MCF 10A (cell line): ENCODE data around the gene MYRIP. TPM values are rescaled to one million over a fixed set of nuclear protein-coding genes. Genes with fewer than 3 reads are reported as not detected.
A peak's percentile ranks its signal among the peaks of the same experiment; 100 is the strongest.

Experiments used
- BruUV-seq: library from RNA; stranded (reverse); fragments of 400-500 nt; replicated peaks from 2 replicates; lab custom pipeline; 2021; lab: Mats Ljungman, UMichigan
- CTCF ChIA-PET: fragments of 300-600 bp; sonication (Branson Sonifier 250); formaldehyde crosslinking; extraction: SDS; loops from one replicate; lab custom pipeline; 2021; ENCODE audit warnings: antibody characterized with exemption, inconsistent platforms; lab: Yijun Ruan, JAX
- POLR2A ChIA-PET: fragments of 300-600, 350-650 bp; sonication (Branson Sonifier 250); formaldehyde crosslinking; extraction: SDS; loops from one replicate; lab custom pipeline; 2020; ENCODE audit warnings: antibody characterized with exemption, inconsistent platforms; lab: Yijun Ruan, JAX
- DNase-seq: peaks from one replicate; pipeline ENCODE4 v3.0.0-alpha.2; 2018; ENCODE audit not compliant: unreplicated experiment
- H3K27ac Mint-ChIP-seq: one replicate; pipeline ENCODE4 v1.8.0; 2022; ENCODE audit warnings: mild to moderate bottlenecking, low read depth, mixed read lengths; ENCODE audit not compliant: unreplicated experiment
- H3K27me3 Mint-ChIP-seq: one replicate; pipeline ENCODE4 v1.8.0; 2022; ENCODE audit warnings: mixed read lengths; ENCODE audit not compliant: insufficient read depth, unreplicated experiment
- H3K36me3 Mint-ChIP-seq: one replicate; pipeline ENCODE4 v1.8.0; 2022; ENCODE audit warnings: mild to moderate bottlenecking, moderate library complexity, mixed read lengths; ENCODE audit not compliant: insufficient read depth, unreplicated experiment
- H3K4me1 Mint-ChIP-seq: one replicate; pipeline ENCODE4 v1.8.0; 2022; ENCODE audit warnings: mixed read lengths; ENCODE audit not compliant: insufficient read depth, unreplicated experiment
- H3K4me3 Mint-ChIP-seq: one replicate; pipeline ENCODE4 v1.8.0; 2022; ENCODE audit warnings: mild to moderate bottlenecking, moderate library complexity, mixed read lengths; ENCODE audit not compliant: unreplicated experiment
- H3K9me3 Mint-ChIP-seq: one replicate; pipeline ENCODE4 v1.8.0; 2022; ENCODE audit warnings: mixed read lengths; ENCODE audit not compliant: unreplicated experiment
- CTCF ChIP-seq: fragments of 200-600 bp; IDR thresholded peaks from one replicate; pipeline ENCODE4 v1.8.0; 2022; ENCODE audit warnings: antibody characterized with exemption, mild to moderate bottlenecking; ENCODE audit not compliant: unreplicated experiment
- intact Hi-C: fragments of 100-400 bp; cut with micrococcal nuclease; formaldehyde crosslinking; loops from 2 replicates; pipeline ENCODE4 v1.14.1; 2022
- total RNA-seq: library from RNA; stranded (reverse); gene quantifications from 2 replicates; pipeline ENCODE4 v1.2.3, GENCODE V29; 2022

Gene MYRIP
- total RNA-seq, 1 experiment from 2014 or later, result 0.19 TPM

GRCh38 chr3:40189118-40189517 lies 379.7 kb downstream of the MYRIP start:
- Mint-ChIP-seq H3K27ac (no peak overlapping the region), H3K4me1 (peaks cover 9% of the 10 kb centered on the region), H3K9me3 (no peaks in the 10 kb centered on the region), H3K27me3 (no peaks in the 10 kb centered on the region), H3K36me3 (no peaks in the 10 kb centered on the region), H3K4me3 (no peak overlapping the region)
- BruUV-seq, result no TSS peak
- TF ChIP-seq CTCF, result no peak
- ChIA-PET CTCF (interaction anchor here (0.6 to 11.8 kb wide), 5 partner anchors 125 to 650 kb away, joined by 3 to 452 read pairs (median 4); partner anchors contain the start of gene EIF1B), POLR2A (no interaction called here)
- intact Hi-C loops, result no loop called here
- DNase-seq, result no peak

- intact Hi-C loops, result no loop called here
- H3K4me1 Mint-ChIP-seq, result peaks cover 8% of the 10 kb centered on the region
- H3K27ac Mint-ChIP-seq, result no peak overlapping the region
- no TSS peak for BruUV-seq
- ChIA-PET CTCF (interaction anchor here (0.7 to 11.8 kb wide), 8 partner anchors 9 to 520 kb away, joined by 3 to 452 read pairs (median 4); partner anchors contain the start of gene EIF1B), POLR2A (no interaction called here)
- no peak overlapping the region for H3K4me3 Mint-ChIP-seq
- no peaks in the 10 kb centered on the region for H3K36me3 Mint-ChIP-seq
- H3K27me3 Mint-ChIP-seq, result no peaks in the 10 kb centered on the region
- TF ChIP-seq CTCF, result no peak
- no peak for DNase-seq
- H3K9me3 Mint-ChIP-seq, result no peaks in the 10 kb centered on the region
These were observed 380.6 kb downstream of the MYRIP start for GRCh38 chr3:40190056-40190455.

DNA sequence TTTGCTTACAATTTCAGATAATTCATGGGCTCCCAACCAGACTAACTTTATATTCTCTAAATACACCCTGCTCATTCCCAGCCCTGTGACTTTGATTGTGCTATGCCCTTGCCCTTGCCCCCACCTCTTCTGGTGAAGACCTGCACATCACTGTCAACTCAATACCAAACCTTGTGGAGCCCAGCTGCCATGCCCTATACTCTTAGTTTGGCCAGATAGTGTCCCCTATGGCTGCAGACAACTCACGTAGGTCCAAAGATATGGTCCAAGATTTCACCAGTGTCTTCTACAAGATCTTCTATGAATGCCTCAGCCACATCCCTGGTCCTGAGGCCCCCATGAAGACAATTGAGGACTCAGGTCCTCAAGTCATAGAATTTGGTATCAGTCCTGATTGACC lies 381.8 kb downstream of the MYRIP start:
- Mint-ChIP-seq H3K4me3 (no peak overlapping the region), H3K27ac (no peak overlapping the region), H3K4me1 (peaks cover 4% of the 10 kb centered on the region), H3K9me3 (no peaks in the 10 kb centered on the region), H3K27me3 (no peaks in the 10 kb centered on the region), H3K36me3 (no peaks in the 10 kb centered on the region)
- no peak for TF ChIP-seq CTCF
- ChIA-PET POLR2A (interaction anchor here (0.9 to 2.6 kb wide), 6 partner anchors 115 to 744 kb away, joined by 3 to 16 read pairs (median 5); partner anchors contain the start of gene EIF1B), CTCF (interaction anchor here (0.5 to 11.8 kb wide), 67 partner anchors 9 to 1864 kb away, joined by 3 to 452 read pairs (median 4); partner anchors contain the start of gene EIF1B)
- DNase-seq, result no peak
- intact Hi-C loops, result no loop called here
- no TSS peak for BruUV-seq

- no peaks in the 10 kb centered on the region for H3K27me3 Mint-ChIP-seq
- peak; percentile 96 for TF ChIP-seq CTCF
- peak; percentile 65 for DNase-seq
- no peaks in the 10 kb centered on the region for H3K9me3 Mint-ChIP-seq
- H3K36me3 Mint-ChIP-seq, result no peaks in the 10 kb centered on the region
- H3K4me1 Mint-ChIP-seq, result peaks cover 4% of the 10 kb centered on the region
- H3K4me3 Mint-ChIP-seq, result no peak overlapping the region
- no peak overlapping the region for H3K27ac Mint-ChIP-seq
- ChIA-PET POLR2A (interaction anchor here (0.9 to 2.6 kb wide), 6 partner anchors 115 to 745 kb away, joined by 3 to 16 read pairs (median 5); partner anchors contain the start of gene EIF1B), CTCF (interaction anchor here (0.6 to 11.8 kb wide), 75 partner anchors 8 to 1863 kb away, joined by 3 to 452 read pairs (median 3); partner anchors contain the start of genes EIF1B and ZNF619)
- BruUV-seq, result no TSS peak
- intact Hi-C loops, result loop anchor here (1.0 kb wide), 1 partner anchor 125 kb away; no protein-coding TSS in a partner anchor
These were observed 382.5 kb downstream of the MYRIP start for GRCh38 chr3:40191850-40192448.
